Measurements from ENCODE around the gene ZBTB20. TPM values are rescaled to one million over a fixed set of nuclear protein-coding genes. Genes with fewer than 3 reads are reported as not detected.

Gene ZBTB20
- total RNA-seq, 1 donor from 2014 or later: 19.1 TPM

DNA sequence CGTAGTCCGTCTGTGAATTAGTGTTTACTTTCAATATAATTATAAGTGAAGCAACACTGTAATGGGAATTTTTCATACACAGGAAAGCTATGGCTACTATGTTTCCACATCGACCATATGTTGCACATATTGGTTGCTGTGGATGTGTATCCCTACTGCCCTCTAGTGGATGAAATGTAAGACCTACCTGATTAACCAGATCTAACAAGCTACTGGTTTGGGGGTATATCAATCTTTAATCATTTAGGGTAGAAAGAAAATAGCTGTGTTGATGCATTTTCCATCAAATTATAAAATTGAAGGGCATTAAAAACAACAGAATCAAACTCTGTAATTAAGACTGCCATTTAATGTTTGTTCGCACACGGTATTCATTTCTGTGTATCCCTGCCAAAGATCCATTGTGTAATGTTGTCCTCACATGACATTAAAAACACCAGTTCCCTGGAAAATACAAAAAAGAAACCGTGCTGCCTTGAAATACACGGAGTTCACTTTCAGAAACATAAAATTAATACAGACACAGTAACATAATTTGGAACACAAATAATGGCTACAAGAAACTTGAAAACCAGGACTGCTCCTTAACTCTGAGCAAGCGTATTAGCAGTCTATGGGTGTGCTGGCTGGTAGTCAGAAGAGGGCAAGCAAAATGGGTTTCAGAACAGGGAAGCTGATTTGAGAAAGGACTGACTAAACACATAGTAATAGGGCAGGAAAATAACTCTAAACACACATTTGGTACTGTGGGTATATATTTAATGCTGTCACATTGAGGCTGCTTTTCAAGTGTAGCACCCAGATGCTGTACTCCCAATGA, 728.2 kb downstream of the ZBTB20 start:
- H3K9me3 Mint-ChIP-seq (ENCODE audit: unreplicated experiment): no peaks in the 10 kb centered on the region
- no peak overlapping the region for H3K27ac Mint-ChIP-seq (ENCODE audit: unreplicated experiment)
- H3K4me3 Mint-ChIP-seq (ENCODE audit: unreplicated experiment): no peak overlapping the region
- DNase-seq (ENCODE audit: extremely low spot score, unreplicated experiment): no peak
- TF ChIP-seq, protein P1, sequence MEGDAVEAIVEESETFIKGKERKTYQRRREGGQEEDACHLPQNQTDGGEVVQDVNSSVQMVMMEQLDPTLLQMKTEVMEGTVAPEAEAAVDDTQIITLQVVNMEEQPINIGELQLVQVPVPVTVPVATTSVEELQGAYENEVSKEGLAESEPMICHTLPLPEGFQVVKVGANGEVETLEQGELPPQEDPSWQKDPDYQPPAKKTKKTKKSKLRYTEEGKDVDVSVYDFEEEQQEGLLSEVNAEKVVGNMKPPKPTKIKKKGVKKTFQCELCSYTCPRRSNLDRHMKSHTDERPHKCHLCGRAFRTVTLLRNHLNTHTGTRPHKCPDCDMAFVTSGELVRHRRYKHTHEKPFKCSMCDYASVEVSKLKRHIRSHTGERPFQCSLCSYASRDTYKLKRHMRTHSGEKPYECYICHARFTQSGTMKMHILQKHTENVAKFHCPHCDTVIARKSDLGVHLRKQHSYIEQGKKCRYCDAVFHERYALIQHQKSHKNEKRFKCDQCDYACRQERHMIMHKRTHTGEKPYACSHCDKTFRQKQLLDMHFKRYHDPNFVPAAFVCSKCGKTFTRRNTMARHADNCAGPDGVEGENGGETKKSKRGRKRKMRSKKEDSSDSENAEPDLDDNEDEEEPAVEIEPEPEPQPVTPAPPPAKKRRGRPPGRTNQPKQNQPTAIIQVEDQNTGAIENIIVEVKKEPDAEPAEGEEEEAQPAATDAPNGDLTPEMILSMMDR (IDR thresholded peaks at IDR 0.05): peak; percentile 73
- peaks cover 11% of the 10 kb centered on the region for H3K4me1 Mint-ChIP-seq (ENCODE audit: unreplicated experiment)
- no peaks in the 10 kb centered on the region for H3K36me3 Mint-ChIP-seq (ENCODE audit: unreplicated experiment)
- H3K27me3 Mint-ChIP-seq (ENCODE audit: unreplicated experiment): peaks cover 13% of the 10 kb centered on the region

DNA sequence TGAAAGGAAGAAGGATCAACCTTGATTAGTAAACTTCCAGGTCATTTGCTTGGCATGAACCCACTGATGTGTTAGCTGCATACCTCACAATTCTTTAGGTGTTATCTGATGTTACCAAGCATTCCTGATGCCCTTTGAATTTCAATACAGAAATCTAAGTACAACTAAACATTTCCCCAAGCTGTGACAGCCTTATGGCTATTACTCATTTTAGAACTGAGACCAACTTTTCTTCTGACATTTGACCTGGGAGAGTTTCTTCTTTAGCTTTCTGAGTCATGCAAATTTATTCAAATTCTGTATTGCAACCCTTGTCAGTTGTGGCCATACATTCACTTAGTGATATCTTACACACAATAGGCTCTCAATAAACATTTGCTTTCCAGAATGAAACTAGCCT, 729.0 kb downstream of the ZBTB20 start:
- no peaks in the 10 kb centered on the region for H3K9me3 Mint-ChIP-seq (ENCODE audit: unreplicated experiment)
- no peaks in the 10 kb centered on the region for H3K36me3 Mint-ChIP-seq (ENCODE audit: unreplicated experiment)

DNA sequence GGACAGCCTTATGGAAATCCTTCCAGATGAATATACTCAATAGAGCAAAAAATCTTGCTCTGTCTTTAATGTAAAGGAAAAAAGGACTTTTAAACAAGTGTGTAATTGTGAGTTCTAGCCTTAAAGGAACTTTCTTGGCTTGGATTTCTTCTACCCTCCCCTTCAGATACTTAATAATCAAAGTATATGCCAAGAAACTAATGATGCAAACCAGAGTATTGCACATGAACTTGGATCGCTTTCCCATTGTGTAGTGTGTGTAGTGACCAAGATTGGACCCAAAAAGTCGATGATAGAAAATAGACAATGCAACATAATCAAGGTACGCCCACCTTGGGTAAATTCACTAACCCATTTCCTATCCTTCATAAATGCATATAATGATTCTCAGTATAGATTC, 729.4 kb downstream of the ZBTB20 start:
- Mint-ChIP-seq H3K4me1 (ENCODE audit: unreplicated experiment) (peaks cover 13% of the 10 kb centered on the region), H3K36me3 (ENCODE audit: unreplicated experiment) (no peaks in the 10 kb centered on the region), H3K4me3 (ENCODE audit: unreplicated experiment) (no peak overlapping the region), H3K9me3 (ENCODE audit: unreplicated experiment) (no peaks in the 10 kb centered on the region), H3K27me3 (ENCODE audit: unreplicated experiment) (peaks cover 15% of the 10 kb centered on the region), H3K27ac (ENCODE audit: unreplicated experiment) (no peak overlapping the region)
- no peak for DNase-seq (ENCODE audit: extremely low spot score, unreplicated experiment)
- TF ChIP-seq, protein P1 (IDR thresholded peaks at IDR 0.05): no peak

More for the DNA sequence above, 729.0 kb downstream of the ZBTB20 start:
- TF ChIP-seq, protein P1 (IDR thresholded peaks at IDR 0.05): no peak
- H3K27me3 Mint-ChIP-seq (ENCODE audit: unreplicated experiment): peaks cover 15% of the 10 kb centered on the region
- no peak overlapping the region for H3K27ac Mint-ChIP-seq (ENCODE audit: unreplicated experiment)
- DNase-seq (ENCODE audit: extremely low spot score, unreplicated experiment): no peak
- H3K4me3 Mint-ChIP-seq (ENCODE audit: unreplicated experiment): no peak overlapping the region
- peaks cover 11% of the 10 kb centered on the region for H3K4me1 Mint-ChIP-seq (ENCODE audit: unreplicated experiment)

- Mint-ChIP-seq H3K4me3 (ENCODE audit: unreplicated experiment) (no peak overlapping the region), H3K27me3 (ENCODE audit: unreplicated experiment) (peaks cover 12% of the 10 kb centered on the region), H3K27ac (ENCODE audit: unreplicated experiment) (no peak overlapping the region), H3K9me3 (ENCODE audit: unreplicated experiment) (no peaks in the 10 kb centered on the region), H3K4me1 (ENCODE audit: unreplicated experiment) (peaks cover 17% of the 10 kb centered on the region), H3K36me3 (ENCODE audit: unreplicated experiment) (no peaks in the 10 kb centered on the region)
- DNase-seq (ENCODE audit: extremely low spot score, unreplicated experiment): no peak
- TF ChIP-seq, protein P1 (IDR thresholded peaks at IDR 0.05): no peak
Observed at GRCh38 chr3:114417265-114417664, 729.8 kb downstream of the ZBTB20 start.
